Activated B cell treated with CpG ODN at 0.5 μM for 24 hours (primary cell): ENCODE data around the gene TMEM231. TPM values are rescaled to one million over a fixed set of nuclear protein-coding genes. Genes with fewer than 3 reads are reported as not detected.

Source experiments
- ATAC-seq: fragments of 200-7000 bp; cut with Tn5 transposase; one replicate; pipeline ENCODE4 v1.10.0; 2021; ENCODE audit warnings: low read depth, mild to moderate bottlenecking, moderate library complexity
- CTCF ChIA-PET: fragments of 350-600 bp; sonication (Branson Sonifier 250); formaldehyde crosslinking; loops from one replicate; lab custom pipeline; 2021; ENCODE audit warnings: antibody characterized with exemption; lab: Charles Lee
- POLR2A ChIA-PET: fragments of 350-600 bp; sonication (Branson Sonifier 250); formaldehyde crosslinking; loops from one replicate; lab custom pipeline; 2021; ENCODE audit warnings: antibody characterized with exemption; lab: Charles Lee
- DNase-seq: peaks from one replicate; pipeline ENCODE4 v3.0.0; 2022
- H3K27ac Mint-ChIP-seq: one replicate; pipeline ENCODE4 v1.8.0; 2020; ENCODE audit warnings: mixed read lengths
- H3K27me3 Mint-ChIP-seq: one replicate; pipeline ENCODE4 v1.8.0; 2021; ENCODE audit warnings: mixed read lengths
- H3K36me3 Mint-ChIP-seq: one replicate; pipeline ENCODE4 v1.8.0; 2021; ENCODE audit warnings: low read depth, mixed read lengths
- H3K4me1 Mint-ChIP-seq: one replicate; pipeline ENCODE4 v1.8.0; 2021; ENCODE audit warnings: mixed read lengths
- H3K4me3 Mint-ChIP-seq: one replicate; pipeline ENCODE4 v1.8.0; 2020; ENCODE audit warnings: mild to moderate bottlenecking, mixed read lengths
- H3K9me3 Mint-ChIP-seq: one replicate; pipeline ENCODE4 v1.8.0; 2020; ENCODE audit warnings: mixed read lengths
- intact Hi-C: fragments of 100-400 bp; cut with micrococcal nuclease; formaldehyde crosslinking; loops from one replicate; pipeline ENCODE4 v1.15.1; 2024
- total RNA-seq: library from RNA; stranded (reverse); gene quantifications from 2 replicates; pipeline ENCODE4 v1.2.3, GENCODE V29; 2022
- TF ChIP-seq, protein P1 (sequence below): fragments of 200-600 bp; IDR thresholded peaks from one replicate; pipeline ENCODE4 v1.8.0; 2022; ENCODE audit warnings: antibody characterized with exemption, mild to moderate bottlenecking

Gene TMEM231
- total RNA-seq: 4.0 and 4.1 TPM in 2 replicates

DNA sequence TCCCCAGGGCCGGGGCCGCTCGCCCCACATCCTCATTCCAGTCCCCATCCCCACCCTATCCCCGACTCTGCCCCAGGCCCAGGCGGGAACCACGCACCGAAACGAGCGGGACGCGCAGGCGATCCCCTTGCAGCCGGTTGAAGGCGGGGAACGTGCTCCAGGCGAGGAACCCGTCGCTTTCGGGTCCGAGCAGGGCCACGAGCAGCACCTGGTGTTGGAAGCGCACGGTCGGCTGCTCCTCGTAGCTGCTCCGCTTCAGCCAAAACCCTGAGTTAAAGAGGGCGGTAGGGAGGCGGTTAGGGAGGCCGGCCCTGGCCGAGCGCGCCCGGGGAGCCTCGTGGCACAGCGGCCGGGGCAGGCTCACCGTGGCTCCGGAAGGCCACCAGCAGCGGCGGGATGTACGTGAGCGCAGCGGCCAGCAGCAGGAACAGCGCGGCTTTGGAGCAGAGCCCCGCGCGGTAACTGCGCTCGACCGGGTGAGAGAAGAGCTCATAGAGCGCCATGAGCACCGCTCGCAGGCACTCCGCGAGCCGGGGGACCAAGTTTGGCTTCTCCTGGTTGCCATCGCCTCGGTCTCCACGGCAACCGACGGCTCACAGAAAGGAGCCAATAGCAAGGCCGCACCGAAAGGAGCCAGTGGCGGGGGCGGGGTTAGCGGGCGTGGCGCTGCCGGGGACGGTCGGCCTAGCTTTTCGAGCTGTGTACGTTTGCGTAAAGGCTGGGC lies at the start of gene TMEM231:
TSS of gene TMEM231 (minus strand) at position 546 of the 724 bp plus-strand sequence. CDS start at position 503, 43 bp downstream.
- intact Hi-C loops: loop anchor here (1.0 to 10.0 kb wide), 13 partner anchors 9 to 889 kb away; partner anchors contain the start of genes ADAT1, CFDP1, KARS1 and RFWD3
- peak; percentile 94 for ATAC-seq
- H3K4me1 Mint-ChIP-seq: peaks cover 10% of the 10 kb centered on the region
- TF ChIP-seq, protein P1, sequence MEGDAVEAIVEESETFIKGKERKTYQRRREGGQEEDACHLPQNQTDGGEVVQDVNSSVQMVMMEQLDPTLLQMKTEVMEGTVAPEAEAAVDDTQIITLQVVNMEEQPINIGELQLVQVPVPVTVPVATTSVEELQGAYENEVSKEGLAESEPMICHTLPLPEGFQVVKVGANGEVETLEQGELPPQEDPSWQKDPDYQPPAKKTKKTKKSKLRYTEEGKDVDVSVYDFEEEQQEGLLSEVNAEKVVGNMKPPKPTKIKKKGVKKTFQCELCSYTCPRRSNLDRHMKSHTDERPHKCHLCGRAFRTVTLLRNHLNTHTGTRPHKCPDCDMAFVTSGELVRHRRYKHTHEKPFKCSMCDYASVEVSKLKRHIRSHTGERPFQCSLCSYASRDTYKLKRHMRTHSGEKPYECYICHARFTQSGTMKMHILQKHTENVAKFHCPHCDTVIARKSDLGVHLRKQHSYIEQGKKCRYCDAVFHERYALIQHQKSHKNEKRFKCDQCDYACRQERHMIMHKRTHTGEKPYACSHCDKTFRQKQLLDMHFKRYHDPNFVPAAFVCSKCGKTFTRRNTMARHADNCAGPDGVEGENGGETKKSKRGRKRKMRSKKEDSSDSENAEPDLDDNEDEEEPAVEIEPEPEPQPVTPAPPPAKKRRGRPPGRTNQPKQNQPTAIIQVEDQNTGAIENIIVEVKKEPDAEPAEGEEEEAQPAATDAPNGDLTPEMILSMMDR: no peak
- H3K36me3 Mint-ChIP-seq: peaks cover 3% of the 10 kb centered on the region
- peak within 1 kb of the TSS; percentile 93 for H3K4me3 Mint-ChIP-seq
- peak within 1 kb of the TSS; percentile 89 for H3K27ac Mint-ChIP-seq
- peak; percentile 89 for DNase-seq
- H3K9me3 Mint-ChIP-seq: no peaks in the 10 kb centered on the region
- ChIA-PET POLR2A (interaction anchor here (0.7 to 2.5 kb wide), 6 partner anchors 10 to 92 kb away, joined by 3 to 18 read pairs (median 10); partner anchors contain the start of genes ADAT1, CHST5, GABARAPL2 and KARS1), CTCF (interaction anchor here (1.8 kb wide), 1 partner anchor 39 kb away, joined by 10 read pairs; no protein-coding TSS in a partner anchor)
- no peaks in the 10 kb centered on the region for H3K27me3 Mint-ChIP-seq

GRCh38 chr16:75603241-75603640 lies 47.2 kb upstream of the TMEM231 start:
- no peak overlapping the region for H3K4me3 Mint-ChIP-seq
- peaks cover 74% of the 10 kb centered on the region for H3K36me3 Mint-ChIP-seq
- DNase-seq: no peak
- H3K27ac Mint-ChIP-seq: no peak overlapping the region
- TF ChIP-seq, protein P1: no peak
- no peak for ATAC-seq
- H3K27me3 Mint-ChIP-seq: no peaks in the 10 kb centered on the region
- POLR2A ChIA-PET: no interaction called here
- intact Hi-C loops: no loop called here
- CTCF ChIA-PET: no interaction called here
- peaks cover 7% of the 10 kb centered on the region for H3K9me3 Mint-ChIP-seq
- H3K4me1 Mint-ChIP-seq: no peaks in the 10 kb centered on the region

DNA sequence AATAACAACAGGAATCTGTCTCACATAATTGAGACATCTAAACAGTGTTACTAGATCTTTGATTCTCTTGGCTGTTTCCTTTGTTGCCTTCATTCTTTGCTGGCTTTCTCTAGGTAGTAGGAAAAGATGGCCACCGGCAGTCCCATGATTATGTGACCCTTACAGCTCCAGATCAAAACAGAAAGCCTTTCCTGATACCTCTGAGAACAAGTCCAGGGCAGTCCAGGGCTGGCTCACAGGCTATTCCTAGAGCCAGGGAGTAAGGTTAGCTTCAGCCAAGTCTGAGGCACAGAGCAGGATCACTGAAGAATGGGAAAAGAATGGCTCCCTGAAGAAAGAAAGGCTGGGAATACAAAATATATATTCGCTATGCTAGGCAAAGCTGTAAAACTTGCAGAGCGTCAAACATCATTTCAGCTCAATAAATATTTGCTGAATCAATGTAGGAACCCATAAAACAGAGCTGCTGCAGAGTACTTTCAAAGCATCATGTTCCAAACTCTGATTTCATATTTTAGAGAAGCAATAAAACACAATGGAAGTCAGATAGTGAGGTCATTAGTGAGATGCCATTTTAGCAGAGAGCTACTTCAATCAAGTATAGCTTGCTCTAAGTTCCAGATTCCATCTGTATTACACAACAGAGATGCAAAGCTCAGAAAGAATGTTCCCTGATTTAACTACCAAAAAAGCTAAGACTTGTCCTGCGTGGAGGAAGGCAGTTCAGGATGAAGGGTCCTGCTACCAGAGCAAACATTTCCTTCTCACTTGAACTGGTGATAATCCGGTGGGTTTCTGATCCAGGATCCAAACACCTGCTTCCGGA lies 43.6 kb upstream of the TMEM231 start:
- H3K4me1 Mint-ChIP-seq: no peaks in the 10 kb centered on the region
- intact Hi-C loops: no loop called here
- CTCF ChIA-PET: no interaction called here
- no peak overlapping the region for H3K4me3 Mint-ChIP-seq
- no peaks in the 10 kb centered on the region for H3K27me3 Mint-ChIP-seq
- no peak for ATAC-seq
- TF ChIP-seq, protein P1: no peak
- DNase-seq: no peak
- H3K27ac Mint-ChIP-seq: no peak overlapping the region
- peaks cover 65% of the 10 kb centered on the region for H3K36me3 Mint-ChIP-seq
- H3K9me3 Mint-ChIP-seq: peaks cover 12% of the 10 kb centered on the region
- POLR2A ChIA-PET: interaction anchor here (1.5 kb wide), 1 partner anchor 20 kb away, joined by 3 read pairs; no protein-coding TSS in a partner anchor

DNA sequence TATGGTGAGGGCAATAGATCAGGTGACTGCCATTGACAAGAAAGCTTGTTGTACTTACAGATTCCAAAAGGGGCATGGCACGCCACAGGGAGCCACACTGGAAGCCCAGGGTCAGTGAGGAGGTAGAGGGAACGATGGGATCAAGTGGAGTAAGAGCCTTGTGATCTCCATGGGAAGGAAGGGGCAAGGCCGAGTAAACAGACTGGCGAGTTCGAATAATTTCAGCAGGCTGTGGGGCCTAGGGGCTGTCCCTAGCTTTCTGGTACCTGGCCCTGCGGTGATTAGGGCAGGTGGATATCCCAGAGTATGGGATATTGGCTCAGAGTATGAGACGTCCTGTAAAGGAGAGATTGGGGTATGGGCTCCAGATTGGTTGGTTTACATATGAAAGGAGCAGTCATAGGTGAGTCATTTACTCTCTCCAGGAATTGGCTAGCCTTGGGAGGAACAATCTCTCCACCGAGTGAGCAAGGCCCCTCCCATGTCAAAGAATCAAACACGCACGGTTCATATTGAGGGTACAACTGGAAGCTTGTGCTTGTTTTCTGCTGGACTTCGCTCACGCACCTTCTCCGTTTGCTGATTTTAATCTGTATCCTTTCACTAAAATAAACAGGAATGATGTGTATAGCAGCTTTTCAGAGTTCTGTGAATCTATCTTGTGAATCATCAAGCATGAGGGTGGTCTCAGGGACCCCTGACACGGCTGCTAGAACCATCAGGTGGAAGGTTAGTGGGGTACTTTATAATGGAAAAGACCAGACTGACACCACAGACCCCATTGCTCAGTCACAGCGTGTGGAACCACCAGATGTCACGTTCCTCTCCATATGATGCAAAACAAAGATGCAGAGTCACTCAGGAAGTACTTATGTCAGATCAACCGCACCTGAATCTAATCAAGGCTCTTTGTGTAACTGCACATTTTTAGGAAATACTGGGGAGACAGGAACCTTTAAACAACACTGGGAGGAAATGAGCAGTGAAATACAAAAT lies 38.1 kb upstream of the TMEM231 start:
- Mint-ChIP-seq H3K27me3 (no peaks in the 10 kb centered on the region), H3K9me3 (peaks cover 5% of the 10 kb centered on the region), H3K4me1 (no peaks in the 10 kb centered on the region), H3K4me3 (no peak overlapping the region), H3K36me3 (peaks cover 35% of the 10 kb centered on the region), H3K27ac (no peak overlapping the region)
- POLR2A ChIA-PET: interaction anchor here (0.5 kb wide), 1 partner anchor 37 kb away, joined by 9 read pairs; no protein-coding TSS in a partner anchor
- ATAC-seq: no peak
- CTCF ChIA-PET: no interaction called here
- intact Hi-C loops: no loop called here
- DNase-seq: no peak
- TF ChIP-seq, protein P1: no peak
